Endothelial cell of umbilical vein (primary cell): Measurements from ENCODE around the gene ICE2. TPM values are rescaled to one million over a fixed set of nuclear protein-coding genes. Genes with fewer than 3 reads are reported as not detected.

Experiments used
- BruUV-seq: library from RNA; stranded (reverse); fragments of 400-500 nt; replicated peaks from 2 replicates; lab custom pipeline; 2021; lab: Mats Ljungman, UMichigan
- CTCF ChIA-PET: fragments of 300-600, 350-600 bp; sonication (Branson Sonifier 250); formaldehyde crosslinking; loops from one replicate; lab custom pipeline; 2021; ENCODE audit warnings: antibody characterized with exemption, inconsistent platforms; lab: Charles Lee
- POLR2A ChIA-PET: fragments of 300-600, 350-600 bp; sonication (Branson Sonifier 250); formaldehyde crosslinking; loops from one replicate; lab custom pipeline; 2021; ENCODE audit warnings: antibody characterized with exemption, inconsistent platforms; lab: Charles Lee
- DNase-seq: peaks from one replicate; pipeline ENCODE4 v3.0.0-alpha.2; 2011; ENCODE audit warnings: low read depth, low spot score
- FAIRE-seq: peaks from 2 replicates; lab custom pipeline; 2011; peaks lifted over from hg19 to GRCh38; lab: Jason Lieb, UNC
- H2AFZ ChIP-seq: 2 replicates; pipeline ENCODE4 v1.6.0; 2012; ENCODE audit warnings: low read depth, low read length, control low read depth, inconsistent platforms
- H3K27ac ChIP-seq: 2 replicates; pipeline ENCODE4 v1.5.1; 2011; ENCODE audit warnings: low read depth, mild to moderate bottlenecking, control low read depth, low read length, moderate library complexity; ENCODE audit not compliant: insufficient read depth
- H3K27me3 ChIP-seq, 2 experiments: 2 replicates each; pipeline versions ENCODE4 v1.6.0 to v1.6.1; 2011; ENCODE audit warnings: low read length in 2 of 2, mixed read lengths in 1 of 2; ENCODE audit not compliant: control insufficient read depth in 2 of 2, insufficient read depth in 2 of 2
- H3K36me3 ChIP-seq, 2 experiments: 2 replicates in 1 of 2; 3 replicates in 1 of 2; pipeline ENCODE4 v1.5.1; 2011; ENCODE audit warnings: low read length in 2 of 2, mild to moderate bottlenecking in 1 of 2, moderate library complexity in 1 of 2; ENCODE audit not compliant: control insufficient read depth in 2 of 2, insufficient read depth in 2 of 2; ENCODE audit errors: extremely low read depth in 1 of 2
- H3K4me1 ChIP-seq: 3 replicates; pipeline ENCODE4 v1.5.1; 2011; ENCODE audit warnings: mild to moderate bottlenecking, low read length; ENCODE audit not compliant: control insufficient read depth, insufficient read depth; ENCODE audit errors: extremely low read depth
- H3K4me2 ChIP-seq: 2 replicates; pipeline ENCODE4 v1.6.1; 2011; ENCODE audit warnings: low read length, control low read depth, mixed read lengths; ENCODE audit not compliant: insufficient read depth
- H3K4me3 ChIP-seq, 3 experiments: fragments of 200-600 bp in 1 of 3; sonication (generic), shearing (Covaris generic) in 1 of 3; replicated peaks in 1 of 3; 2 replicates each; pipeline ENCODE4 v1.5.1; 2011 to 2016; ENCODE audit warnings: control low read depth in 3 of 3, low read length in 3 of 3, mild to moderate bottlenecking in 2 of 3, inconsistent platforms in 1 of 3, low read depth in 1 of 3, moderate library complexity in 1 of 3; ENCODE audit not compliant: insufficient read depth in 1 of 3
- H3K79me2 ChIP-seq: 2 replicates; pipeline ENCODE4 v1.6.0; 2012; ENCODE audit warnings: low read length, inconsistent platforms; ENCODE audit not compliant: control insufficient read depth, insufficient read depth
- H3K9ac ChIP-seq: replicated peaks from 2 replicates; pipeline ENCODE3; 2011; ENCODE audit warnings: low read length, control low read depth; ENCODE audit not compliant: insufficient read depth; ENCODE audit errors: extremely low read depth
- H3K9me1 ChIP-seq: replicated peaks from 3 replicates; pipeline ENCODE4 v1.6.0; 2011; ENCODE audit warnings: mild to moderate bottlenecking, low read length; ENCODE audit not compliant: control insufficient read depth, insufficient read depth; ENCODE audit errors: extremely low read depth
- H3K9me3 ChIP-seq: replicated peaks from 2 replicates; pipeline ENCODE4 v1.5.1; 2012; ENCODE audit warnings: low read length, inconsistent platforms; ENCODE audit not compliant: control insufficient read depth, insufficient read depth
- H4K20me1 ChIP-seq: replicated peaks from 2 replicates; pipeline ENCODE3; 2011; ENCODE audit warnings: mild to moderate bottlenecking, low read length; ENCODE audit not compliant: control insufficient read depth, insufficient read depth; ENCODE audit errors: extremely low read depth
- CTCF ChIP-seq, 2 donors: IDR thresholded peaks; 1 replicate in 1 of 2; 2 replicates in 1 of 2; pipeline ENCODE4 v1.5.1; 2011; ENCODE audit warnings: low read length in 2 of 2, mild to moderate bottlenecking in 2 of 2, moderate library complexity in 2 of 2, control low read depth in 1 of 2, inconsistent platforms in 1 of 2, low read depth in 1 of 2; ENCODE audit not compliant: insufficient read depth in 1 of 2; ENCODE audit errors: extremely low read depth in 1 of 2
- EZH2 ChIP-seq: IDR thresholded peaks from 2 replicates; pipeline ENCODE4 v1.6.1; 2012; ENCODE audit warnings: borderline replicate concordance, low read depth, mild to moderate bottlenecking, moderate library complexity, low read length, inconsistent platforms; ENCODE audit not compliant: severe bottlenecking
- FOS ChIP-seq: IDR thresholded peaks from 2 replicates; pipeline ENCODE4 v1.6.1; 2011; ENCODE audit warnings: mild to moderate bottlenecking, low read length, moderate library complexity, borderline replicate concordance; ENCODE audit not compliant: insufficient read depth
- GATA2 ChIP-seq: IDR thresholded peaks from 2 replicates; pipeline ENCODE4 v1.7.0; 2011; ENCODE audit warnings: low read depth, mild to moderate bottlenecking, moderate library complexity, mixed read lengths, low read length; ENCODE audit not compliant: insufficient read length, insufficient read depth
- JUN ChIP-seq: IDR thresholded peaks from 2 replicates; pipeline ENCODE4 v1.6.1; 2011; ENCODE audit warnings: borderline replicate concordance, low read depth; ENCODE audit not compliant: insufficient read length, insufficient read depth
- MAX ChIP-seq: IDR thresholded peaks from 2 replicates; pipeline ENCODE4 v1.6.1; 2011; ENCODE audit not compliant: insufficient read depth, insufficient read length
- MYC ChIP-seq: IDR thresholded peaks from one replicate; pipeline ENCODE4 v1.6.1; 2011; ENCODE audit warnings: mild to moderate bottlenecking, low read depth, low read length
- POLR2A ChIP-seq: IDR thresholded peaks from 2 replicates; pipeline ENCODE4 v1.6.1; 2012; ENCODE audit warnings: low read depth, mild to moderate bottlenecking, control low read depth, low read length
- POLR2AphosphoS5 ChIP-seq: IDR thresholded peaks from 2 replicates; pipeline ENCODE4 v1.6.1; 2012; ENCODE audit warnings: low read depth, mild to moderate bottlenecking, control low read depth, low read length, moderate library complexity; ENCODE audit not compliant: insufficient read depth
- dilution Hi-C: fragments of 300-500 bp; cut with MboI; formaldehyde crosslinking; loops from one replicate; pipeline ENCODE4 v1.15.0; 2019; ENCODE audit warnings: low sequenced_read_pairs; ENCODE audit not compliant: extremely low pct_ligation_motif_present
- intact Hi-C: fragments of 100-400 bp; cut with micrococcal nuclease; formaldehyde crosslinking; loops from one replicate; pipeline ENCODE4 v1.10.0; 2022
- polyA plus RNA-seq, 4 experiments: library from polyadenylated mRNA; depleted of rRNA in 3 of 4; stranded (reverse) in 3 of 4; unstranded in 1 of 4; fragments of >200 nt; gene quantifications; 2 replicates each; pipeline versions ENCODE4 v1.2.1 to v1.2.3, GENCODE V29; 2011 to 2012; ENCODE audit warnings: missing spikeins in 1 of 4
- total RNA-seq: library from RNA; stranded (reverse); gene quantifications from 2 replicates; pipeline ENCODE4 v1.2.3, GENCODE V29; 2021

The ICE2 gene
- total and polyA plus RNA-seq, 2 donors (not counting 3 experiments of a cell fraction or from before 2014, with no cell fraction given), result 22.1 to 57.0 TPM

- dilution Hi-C loops, result no loop called here
- Histone ChIP-seq H3K4me3 (no peak overlapping the region), H3K4me1 (no peaks in the 10 kb centered on the region), H3K79me2 (no peaks in the 10 kb centered on the region), H3K9me3 (no peaks in the 10 kb centered on the region), H3K27me3 (no peaks in the 10 kb centered on the region), H3K9ac (no peak overlapping the region), H2AFZ (no peak overlapping the region), H4K20me1 (no peaks in the 10 kb centered on the region), H3K36me3 (peaks cover 0 to 6% of the 10 kb centered on the region in 2 experiments), H3K27ac (no peak overlapping the region), H3K4me2 (no peak overlapping the region), H3K9me1 (no peaks in the 10 kb centered on the region)
- intact Hi-C loops, result no loop called here
- no TSS peak for BruUV-seq
- ChIA-PET CTCF (no interaction called here), POLR2A (no interaction called here)
- FAIRE-seq (no peak), DNase-seq (no peak)
- TF ChIP-seq JUN (no peak), EZH2 (no peak), GATA2 (no peak), MYC (no peak)
Observed at GRCh38 chr15:60493166-60493565, 14.2 kb upstream of the ICE2 start.

GRCh38 chr15:60486742-60487141 lies 7.8 kb upstream of the ICE2 start:
- dilution Hi-C loops, result no loop called here
- Histone ChIP-seq H3K4me3 (no peak overlapping the region), H3K9me1 (no peaks in the 10 kb centered on the region), H3K79me2 (no peaks in the 10 kb centered on the region), H3K36me3 (no peaks in the 10 kb centered on the region), H3K9me3 (no peaks in the 10 kb centered on the region), H4K20me1 (no peaks in the 10 kb centered on the region), H2AFZ (no peak overlapping the region), H3K4me1 (no peaks in the 10 kb centered on the region), H3K27ac (no peak overlapping the region), H3K9ac (no peak overlapping the region), H3K27me3 (no peaks in the 10 kb centered on the region), H3K4me2 (no peak overlapping the region)
- ChIA-PET CTCF (interaction anchor here (0.8 kb wide), 1 partner anchor 23 kb away, joined by 4 read pairs; no protein-coding TSS in a partner anchor), POLR2A (no interaction called here)
- DNase-seq, result no peak
- TF ChIP-seq CTCF (IDR thresholded peaks at IDR 0.05; ENCODE audit: extremely low read depth in 1 of 2, insufficient read depth in 1 of 2, low read depth in 1 of 2, low read length in 2 of 2) (no peak), JUN (no peak), MAX (no peak), EZH2 (no peak), FOS (no peak), POLR2AphosphoS5 (no peak), POLR2A (no peak), MYC (no peak), GATA2 (no peak)
- no peak for FAIRE-seq
- intact Hi-C loops, result no loop called here
- BruUV-seq, result no TSS peak
